Ishikawa (cell line): ENCODE data around the gene SPOUT1.

Source experiments
- CEBPB ChIP-seq: IDR thresholded peaks from 2 replicates; pipeline ENCODE4 v1.6.1; 2012
- CREB1 ChIP-seq: IDR thresholded peaks from 2 replicates; pipeline ENCODE4 v1.6.1; 2012; ENCODE audit warnings: low read depth
- EGR1 ChIP-seq: IDR thresholded peaks from 2 replicates; pipeline ENCODE4 v1.6.1; 2012
- EP300 ChIP-seq: IDR thresholded peaks from 2 replicates; pipeline ENCODE4 v1.6.1; 2012; ENCODE audit warnings: borderline replicate concordance
- FOXM1 ChIP-seq: IDR thresholded peaks from 2 replicates; pipeline ENCODE4 v1.6.1; 2012; ENCODE audit warnings: low read depth, borderline replicate concordance
- NFIC ChIP-seq: IDR thresholded peaks from 2 replicates; pipeline ENCODE4 v1.6.1; 2012
- RAD21 ChIP-seq: IDR thresholded peaks from 2 replicates; pipeline ENCODE4 v1.6.1; 2012; ENCODE audit warnings: low read depth
- TAF1 ChIP-seq: IDR thresholded peaks from 2 replicates; pipeline ENCODE4 v1.6.1; 2012; ENCODE audit warnings: low read depth, mild to moderate bottlenecking
- TCF12 ChIP-seq: IDR thresholded peaks from 2 replicates; pipeline ENCODE4 v1.6.1; 2012; ENCODE audit warnings: low read depth
- TEAD4 ChIP-seq: IDR thresholded peaks from 2 replicates; pipeline ENCODE4 v1.6.1; 2012
- YY1 ChIP-seq: IDR thresholded peaks from 2 replicates; pipeline ENCODE4 v1.6.1; 2012; ENCODE audit warnings: low read depth
- ZBTB7A ChIP-seq: IDR thresholded peaks from 2 replicates; pipeline ENCODE4 v1.6.1; 2012; ENCODE audit warnings: low read depth
- TF ChIP-seq, protein P1 (sequence below): IDR thresholded peaks from 2 replicates; pipeline ENCODE4 v1.6.1; 2012
- TF ChIP-seq, protein P2 (sequence below): IDR thresholded peaks from 2 replicates; pipeline ENCODE4 v1.6.1; 2012
- TF ChIP-seq, protein P3 (sequence below): IDR thresholded peaks from 2 replicates; pipeline ENCODE4 v1.6.1; 2012; ENCODE audit warnings: low read depth, mild to moderate bottlenecking

The SPOUT1 gene

DNA sequence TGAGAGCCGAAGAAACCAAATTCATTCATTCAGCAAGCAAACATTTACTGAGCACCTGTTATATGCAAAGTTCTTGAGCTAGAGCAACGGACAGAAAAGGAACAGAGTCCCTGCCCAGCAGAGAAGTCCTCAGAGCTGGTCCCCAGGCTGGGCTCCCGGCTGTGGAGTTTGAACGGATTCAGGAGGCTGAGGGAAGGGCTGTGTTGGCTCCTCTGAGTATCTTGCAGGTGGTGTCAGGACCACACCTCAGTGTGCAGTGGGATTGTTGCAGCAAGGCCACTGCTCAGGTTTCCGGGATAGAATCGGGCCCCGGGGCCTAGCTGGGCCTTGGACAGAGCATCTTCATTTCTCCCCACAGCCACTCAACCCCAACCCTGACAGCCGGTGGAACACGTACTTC lies 37.5 kb downstream of the SPOUT1 start:
- TF ChIP-seq, protein P1, sequence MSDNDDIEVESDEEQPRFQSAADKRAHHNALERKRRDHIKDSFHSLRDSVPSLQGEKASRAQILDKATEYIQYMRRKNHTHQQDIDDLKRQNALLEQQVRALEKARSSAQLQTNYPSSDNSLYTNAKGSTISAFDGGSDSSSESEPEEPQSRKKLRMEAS: no peak
- TF ChIP-seq CREB1 (no peak), ZBTB7A (no peak), FOXM1 (no peak), NFIC (no peak), EP300 (no peak), RAD21 (no peak), TEAD4 (no peak), TAF1 (no peak)

DNA sequence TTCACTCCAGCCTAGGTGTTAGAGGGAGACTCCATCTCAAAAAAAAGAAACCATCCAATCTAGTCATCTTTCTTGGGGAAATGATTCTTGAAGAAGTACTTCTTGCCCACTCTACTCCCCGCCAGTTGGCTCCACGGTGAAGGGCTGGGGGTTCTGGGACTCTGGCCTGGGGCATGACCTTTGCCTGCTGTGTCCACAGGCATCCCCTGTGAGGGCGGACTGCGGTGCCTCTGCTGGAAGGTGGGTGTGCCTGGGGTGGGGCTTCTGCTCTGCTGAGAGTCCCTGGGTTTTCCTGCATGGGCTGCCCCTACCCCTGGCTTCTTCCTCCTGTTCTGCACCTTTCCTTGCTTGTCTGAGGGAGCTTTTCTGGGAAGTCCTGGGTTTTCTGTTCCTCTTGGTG lies 39.1 kb downstream of the SPOUT1 start:
- no peak for TF ChIP-seq YY1
- TF ChIP-seq EP300: no peak
- TF ChIP-seq TCF12: no peak
- TF ChIP-seq TEAD4: no peak
- TF ChIP-seq NFIC: no peak
- no peak for TF ChIP-seq CREB1
- TF ChIP-seq EGR1: no peak
- TF ChIP-seq, protein P2, sequence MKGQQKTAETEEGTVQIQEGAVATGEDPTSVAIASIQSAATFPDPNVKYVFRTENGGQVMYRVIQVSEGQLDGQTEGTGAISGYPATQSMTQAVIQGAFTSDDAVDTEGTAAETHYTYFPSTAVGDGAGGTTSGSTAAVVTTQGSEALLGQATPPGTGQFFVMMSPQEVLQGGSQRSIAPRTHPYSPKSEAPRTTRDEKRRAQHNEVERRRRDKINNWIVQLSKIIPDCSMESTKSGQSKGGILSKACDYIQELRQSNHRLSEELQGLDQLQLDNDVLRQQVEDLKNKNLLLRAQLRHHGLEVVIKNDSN: no peak
- no peak for TF ChIP-seq TAF1
- no peak for TF ChIP-seq ZBTB7A

DNA sequence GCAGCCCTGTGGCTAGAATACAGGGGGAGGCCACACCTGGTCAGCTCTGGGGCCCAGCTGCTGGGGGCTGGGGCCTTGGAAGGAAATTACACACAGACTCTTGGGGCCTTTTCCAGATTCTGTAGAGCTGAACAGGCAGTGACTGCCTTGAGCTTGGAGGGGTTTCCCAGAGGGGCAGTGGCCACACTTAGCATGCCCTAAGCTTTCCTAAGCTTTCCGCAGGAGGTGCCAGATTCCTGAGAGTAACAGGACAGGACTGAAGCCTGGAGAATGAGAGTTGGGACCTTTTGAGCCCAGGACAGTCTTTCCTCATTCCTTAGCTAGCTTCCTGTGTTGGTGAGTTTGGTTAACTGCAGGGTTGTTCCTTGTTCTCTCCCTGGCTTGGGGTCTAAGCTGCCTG lies 41.1 kb downstream of the SPOUT1 start:
- TF ChIP-seq CEBPB: no peak

DNA sequence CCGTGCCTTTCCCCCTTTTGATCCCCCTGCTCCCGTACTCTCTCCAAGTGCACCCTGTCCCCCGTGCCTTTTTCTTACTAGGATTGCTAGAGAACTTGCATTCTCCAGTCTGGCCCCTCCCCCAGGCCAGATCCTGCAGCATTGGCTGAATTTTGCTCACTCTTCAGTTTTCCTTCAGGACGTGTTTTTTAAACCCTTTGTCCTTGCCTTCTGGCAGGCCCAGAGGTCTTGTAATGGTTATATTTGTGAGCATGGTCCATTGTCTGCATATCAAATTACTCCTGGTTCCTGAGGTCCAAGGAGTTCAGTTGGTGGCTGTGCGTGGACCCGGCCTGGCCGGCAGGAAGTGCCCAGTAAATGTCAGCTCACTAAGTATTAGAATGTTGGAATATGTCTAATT lies 41.9 kb downstream of the SPOUT1 start:
- no peak for TF ChIP-seq CEBPB
- TF ChIP-seq TAF1: no peak
- TF ChIP-seq, protein P3, sequence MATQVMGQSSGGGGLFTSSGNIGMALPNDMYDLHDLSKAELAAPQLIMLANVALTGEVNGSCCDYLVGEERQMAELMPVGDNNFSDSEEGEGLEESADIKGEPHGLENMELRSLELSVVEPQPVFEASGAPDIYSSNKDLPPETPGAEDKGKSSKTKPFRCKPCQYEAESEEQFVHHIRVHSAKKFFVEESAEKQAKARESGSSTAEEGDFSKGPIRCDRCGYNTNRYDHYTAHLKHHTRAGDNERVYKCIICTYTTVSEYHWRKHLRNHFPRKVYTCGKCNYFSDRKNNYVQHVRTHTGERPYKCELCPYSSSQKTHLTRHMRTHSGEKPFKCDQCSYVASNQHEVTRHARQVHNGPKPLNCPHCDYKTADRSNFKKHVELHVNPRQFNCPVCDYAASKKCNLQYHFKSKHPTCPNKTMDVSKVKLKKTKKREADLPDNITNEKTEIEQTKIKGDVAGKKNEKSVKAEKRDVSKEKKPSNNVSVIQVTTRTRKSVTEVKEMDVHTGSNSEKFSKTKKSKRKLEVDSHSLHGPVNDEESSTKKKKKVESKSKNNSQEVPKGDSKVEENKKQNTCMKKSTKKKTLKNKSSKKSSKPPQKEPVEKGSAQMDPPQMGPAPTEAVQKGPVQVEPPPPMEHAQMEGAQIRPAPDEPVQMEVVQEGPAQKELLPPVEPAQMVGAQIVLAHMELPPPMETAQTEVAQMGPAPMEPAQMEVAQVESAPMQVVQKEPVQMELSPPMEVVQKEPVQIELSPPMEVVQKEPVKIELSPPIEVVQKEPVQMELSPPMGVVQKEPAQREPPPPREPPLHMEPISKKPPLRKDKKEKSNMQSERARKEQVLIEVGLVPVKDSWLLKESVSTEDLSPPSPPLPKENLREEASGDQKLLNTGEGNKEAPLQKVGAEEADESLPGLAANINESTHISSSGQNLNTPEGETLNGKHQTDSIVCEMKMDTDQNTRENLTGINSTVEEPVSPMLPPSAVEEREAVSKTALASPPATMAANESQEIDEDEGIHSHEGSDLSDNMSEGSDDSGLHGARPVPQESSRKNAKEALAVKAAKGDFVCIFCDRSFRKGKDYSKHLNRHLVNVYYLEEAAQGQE: no peak
- no peak for TF ChIP-seq NFIC
- no peak for TF ChIP-seq RAD21
- TF ChIP-seq, protein P2: no peak
- no peak for TF ChIP-seq FOXM1
- TF ChIP-seq EP300: no peak
- no peak for TF ChIP-seq YY1
- no peak for TF ChIP-seq CREB1
- TF ChIP-seq TCF12: no peak
- TF ChIP-seq TEAD4: no peak
- TF ChIP-seq, protein P1: no peak
- no peak for TF ChIP-seq ZBTB7A
- TF ChIP-seq EGR1: no peak

DNA sequence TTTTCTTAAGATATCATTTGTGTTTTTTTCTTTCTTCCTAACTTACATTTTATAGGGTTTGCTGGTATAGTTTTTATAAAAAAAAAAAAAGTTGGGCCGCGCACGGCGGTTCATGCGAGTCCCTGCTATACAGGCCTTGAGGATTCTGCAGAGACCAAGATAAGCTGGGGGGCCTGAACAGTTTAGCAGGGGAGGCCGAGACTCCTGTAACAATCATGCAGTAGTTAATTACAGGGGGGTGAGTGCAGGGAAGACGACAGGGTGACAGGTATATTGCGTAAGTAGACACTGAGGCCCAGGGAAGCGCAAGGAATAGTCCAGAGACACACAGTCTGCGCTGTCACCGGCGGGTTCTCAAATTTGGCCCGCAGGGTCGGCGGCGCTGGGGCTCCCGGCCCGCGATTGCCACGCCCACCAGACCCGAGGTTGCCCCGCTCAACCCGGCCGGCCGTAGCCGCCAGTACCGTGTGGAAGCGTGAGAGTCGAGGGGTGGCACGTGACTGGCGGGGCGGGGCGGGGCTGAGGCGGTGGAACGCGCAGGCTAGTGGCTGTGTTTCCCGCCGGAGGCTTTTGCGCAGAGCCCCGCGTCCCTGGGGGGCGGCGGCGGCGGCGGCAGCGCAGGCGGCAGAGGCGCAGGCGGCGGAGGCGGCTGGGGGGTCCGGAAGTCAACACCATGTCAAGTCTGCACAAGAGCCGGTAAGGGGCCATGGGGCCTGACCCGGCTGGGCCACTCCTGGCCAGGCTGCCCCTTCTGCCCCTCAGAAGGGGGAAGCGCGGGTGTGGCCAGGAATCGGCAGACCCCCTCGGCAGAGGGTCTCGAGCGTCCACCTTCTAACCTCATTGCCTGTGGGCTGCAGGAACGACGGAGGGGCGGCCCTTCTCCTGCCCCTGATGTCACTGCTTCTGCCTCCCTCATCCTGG lies 42.7 kb downstream of the SPOUT1 start, which contains the start of gene TBC1D13:
TSS of gene TBC1D13 (plus strand) at position 573 of the 921 bp plus-strand sequence. CDS start at position 674, 101 bp downstream.
- TF ChIP-seq, protein P2: peak; percentile 98
- peak; percentile 79 for TF ChIP-seq TAF1
- TF ChIP-seq EGR1: peak; percentile 72
- 0 out of 2 replicates have a peak, but pooled peaks have one; percentile 13 for TF ChIP-seq NFIC
- TF ChIP-seq, protein P3: no peak
- peak; percentile 74 for TF ChIP-seq ZBTB7A
- TF ChIP-seq FOXM1: no peak
- peak; percentile 65; the same call in 1 of the 2 replicates for TF ChIP-seq YY1
- TF ChIP-seq CEBPB: peak; percentile 86
- TF ChIP-seq TCF12: 0 out of 2 replicates have a peak, but pooled peaks have one; percentile 81
- TF ChIP-seq, protein P1: peak; percentile 99
- TF ChIP-seq RAD21: no peak
- peak; percentile 80; the same call in 1 of the 2 replicates for TF ChIP-seq EP300
- TF ChIP-seq CREB1: no peak
- TF ChIP-seq TEAD4: 0 out of 2 replicates have a peak, but pooled peaks have one; percentile 36
